HEK293 (cell line): Measurements from ENCODE around the gene AP1S1.

Experiments
- CTCF ChIA-PET: fragments of 350-600 bp; formaldehyde crosslinking; extraction: SDS; loops from one replicate; lab custom pipeline; 2021; ENCODE audit warnings: antibody characterized with exemption; lab: Yijun Ruan, JAX
- POLR2A ChIA-PET: fragments of 300-600 bp; formaldehyde crosslinking; extraction: SDS; loops from one replicate; lab custom pipeline; 2020; ENCODE audit warnings: antibody characterized with exemption, inconsistent platforms; lab: Yijun Ruan, JAX
- H3K27ac ChIP-seq: fragments of 200-500 bp; sonication (Bioruptor generic); 2 replicates; pipeline ENCODE4 v1.5.1; 2014; ENCODE audit warnings: low read depth, low read length, control low read depth, inconsistent platforms; ENCODE audit errors: extremely low read depth
- H3K36me3 ChIP-seq, 2 experiments: fragments of 200-500 bp in 1 of 2; sonication (Bioruptor generic) in 1 of 2; 1 replicate in 1 of 2; 2 replicates in 1 of 2; pipeline ENCODE4 v1.5.1; 2014 to 2017; ENCODE audit warnings: inconsistent platforms in 2 of 2, low read length in 2 of 2; ENCODE audit not compliant: control insufficient read depth in 2 of 2, insufficient read depth in 1 of 2
- H3K4me1 ChIP-seq: fragments of 200-500 bp; sonication (Bioruptor generic); 2 replicates; pipeline ENCODE4 v1.5.1; 2014; ENCODE audit warnings: mild to moderate bottlenecking, low read length, inconsistent platforms; ENCODE audit not compliant: control insufficient read depth, insufficient read depth
- H3K4me3 ChIP-seq: 2 replicates; pipeline ENCODE4 v1.5.1; 2011; ENCODE audit warnings: low read depth, mild to moderate bottlenecking, control low read depth, low read length, moderate library complexity
- H3K9me3 ChIP-seq: fragments of 200-500 bp; sonication (Bioruptor generic); 2 replicates; pipeline ENCODE4 v1.5.1; 2014; ENCODE audit warnings: low read depth, low read length, inconsistent platforms; ENCODE audit not compliant: control insufficient read depth, insufficient read depth
- HOXD13 ChIP-seq: sonication (generic); formaldehyde crosslinking; IDR thresholded peaks from 2 replicates; pipeline ENCODE4 v1.8.0; 2022; ENCODE audit warnings: missing genetic modification reagents, borderline replicate concordance
- KLF17 ChIP-seq: fragments of 450-650 bp; formaldehyde crosslinking; IDR thresholded peaks from 2 replicates; pipeline ENCODE4 v1.5.1; 2016; ENCODE audit warnings: missing biosample characterization, missing genetic modification characterization
- PRDM1 ChIP-seq: fragments of 450-650 bp; formaldehyde crosslinking; IDR thresholded peaks from 2 replicates; pipeline ENCODE4; 2016; ENCODE audit warnings: missing biosample characterization, missing genetic modification characterization
- PRDM10 ChIP-seq: fragments of 450-650 bp; formaldehyde crosslinking; IDR thresholded peaks from 2 replicates; pipeline ENCODE4 v1.5.1; 2016; ENCODE audit warnings: missing biosample characterization, missing genetic modification characterization
- SCRT1 ChIP-seq: fragments of 450-650 bp; formaldehyde crosslinking; IDR thresholded peaks from 2 replicates; pipeline ENCODE4 v1.5.1; 2016; ENCODE audit warnings: missing biosample characterization, missing genetic modification characterization, borderline replicate concordance
- SCRT2 ChIP-seq: fragments of 450-650 bp; formaldehyde crosslinking; IDR thresholded peaks from 2 replicates; pipeline ENCODE4 v1.5.1; 2016; ENCODE audit warnings: missing biosample characterization, missing genetic modification characterization
- TCF7L2 ChIP-seq: IDR thresholded peaks from 2 replicates; pipeline ENCODE4 v1.6.1; 2011; ENCODE audit warnings: low read depth, mild to moderate bottlenecking, inconsistent platforms, low read length, moderate library complexity, borderline replicate concordance
- YY1 ChIP-seq: fragments of 450-650 bp; formaldehyde crosslinking; IDR thresholded peaks from 2 replicates; pipeline ENCODE4 v1.5.1; 2018; ENCODE audit warnings: missing biosample characterization, missing genetic modification characterization
- ZNF10 ChIP-seq: fragments of 450-650 bp; formaldehyde crosslinking; IDR thresholded peaks from 2 replicates; pipeline ENCODE4 v1.5.1; 2017; ENCODE audit warnings: missing biosample characterization, missing genetic modification characterization
- ZNF146 ChIP-seq: fragments of 450-650 bp; formaldehyde crosslinking; IDR thresholded peaks from 2 replicates; pipeline ENCODE4 v1.5.1; 2016; ENCODE audit warnings: missing biosample characterization, missing genetic modification characterization
- ZNF211 ChIP-seq: fragments of 450-650 bp; formaldehyde crosslinking; IDR thresholded peaks from 2 replicates; pipeline ENCODE4 v1.5.1; 2016; ENCODE audit warnings: low read depth, missing biosample characterization, missing genetic modification characterization
- ZNF362 ChIP-seq: fragments of 450-650 bp; formaldehyde crosslinking; IDR thresholded peaks from 2 replicates; pipeline ENCODE4 v1.5.1; 2016; ENCODE audit warnings: missing biosample characterization, missing genetic modification characterization
- ZNF521 ChIP-seq: fragments of 450-650 bp; formaldehyde crosslinking; IDR thresholded peaks from 2 replicates; pipeline ENCODE4 v1.5.1; 2017; ENCODE audit warnings: missing biosample characterization, mild to moderate bottlenecking, missing genetic modification characterization
- ZNF571 ChIP-seq: fragments of 450-650 bp; formaldehyde crosslinking; IDR thresholded peaks from 2 replicates; pipeline ENCODE4 v1.5.0; 2017; ENCODE audit warnings: missing biosample characterization, missing genetic modification characterization
- ZNF747 ChIP-seq: fragments of 450-650 bp; formaldehyde crosslinking; IDR thresholded peaks from 2 replicates; pipeline ENCODE4 v1.5.1; 2016; ENCODE audit warnings: missing biosample characterization, missing genetic modification characterization
- ZNF76 ChIP-seq: fragments of 450-650 bp; formaldehyde crosslinking; IDR thresholded peaks from 2 replicates; pipeline ENCODE4; 2016; ENCODE audit warnings: low read depth, missing biosample characterization, missing genetic modification characterization, borderline replicate concordance
- ZNF791 ChIP-seq: fragments of 450-650 bp; formaldehyde crosslinking; IDR thresholded peaks from 2 replicates; pipeline ENCODE4 v1.5.1; 2016; ENCODE audit warnings: missing biosample characterization, missing genetic modification characterization
- ZNF830 ChIP-seq: fragments of 450-650 bp; IDR thresholded peaks from 2 replicates; pipeline ENCODE4 v1.5.0; 2018; ENCODE audit warnings: missing biosample characterization, missing genetic modification characterization, low read depth, mild to moderate bottlenecking, moderate library complexity
- ZSCAN16 ChIP-seq: fragments of 450-650 bp; formaldehyde crosslinking; IDR thresholded peaks from 2 replicates; pipeline ENCODE4 v1.5.1; 2016; ENCODE audit warnings: missing biosample characterization, missing genetic modification characterization
- TF ChIP-seq, protein P1 (sequence below): fragments of 450-650 bp; formaldehyde crosslinking; IDR thresholded peaks from 2 replicates; pipeline ENCODE4 v1.5.1; 2016; ENCODE audit warnings: missing biosample characterization, missing genetic modification characterization
- TF ChIP-seq, protein P2 (sequence below): fragments of 450-650 bp; formaldehyde crosslinking; IDR thresholded peaks from 2 replicates; pipeline ENCODE4 v1.5.1; 2017; ENCODE audit warnings: missing biosample characterization, missing genetic modification characterization

AP1S1 gene

DNA sequence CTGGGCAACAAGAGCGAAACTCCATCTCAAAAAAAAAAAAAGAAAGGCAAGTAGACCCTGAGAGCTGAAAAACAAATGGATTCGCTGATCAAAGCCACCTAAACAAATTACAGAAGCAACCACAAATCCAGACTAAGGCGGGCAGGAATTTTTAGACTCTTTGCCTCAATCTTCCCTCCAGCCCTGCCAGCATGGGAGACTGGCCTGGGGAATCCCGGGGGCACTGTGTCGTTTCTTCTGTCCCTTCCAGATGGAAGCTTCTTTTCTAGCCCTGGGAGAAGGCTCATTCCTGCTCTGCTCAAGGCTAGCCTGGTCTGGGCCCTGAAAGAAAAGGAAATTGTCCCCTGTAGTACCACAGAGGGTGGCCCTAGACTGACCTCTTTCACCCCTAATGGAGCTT lies 43.0 kb upstream of the AP1S1 start:
- H3K4me3 ChIP-seq = no peak overlapping the region
- no peaks in the 10 kb centered on the region for H3K9me3 ChIP-seq
- no peak for TF ChIP-seq TCF7L2
- no peak for TF ChIP-seq YY1 (tag by site-specific recombination)
- no peak for TF ChIP-seq ZSCAN16
- TF ChIP-seq, protein P1, sequence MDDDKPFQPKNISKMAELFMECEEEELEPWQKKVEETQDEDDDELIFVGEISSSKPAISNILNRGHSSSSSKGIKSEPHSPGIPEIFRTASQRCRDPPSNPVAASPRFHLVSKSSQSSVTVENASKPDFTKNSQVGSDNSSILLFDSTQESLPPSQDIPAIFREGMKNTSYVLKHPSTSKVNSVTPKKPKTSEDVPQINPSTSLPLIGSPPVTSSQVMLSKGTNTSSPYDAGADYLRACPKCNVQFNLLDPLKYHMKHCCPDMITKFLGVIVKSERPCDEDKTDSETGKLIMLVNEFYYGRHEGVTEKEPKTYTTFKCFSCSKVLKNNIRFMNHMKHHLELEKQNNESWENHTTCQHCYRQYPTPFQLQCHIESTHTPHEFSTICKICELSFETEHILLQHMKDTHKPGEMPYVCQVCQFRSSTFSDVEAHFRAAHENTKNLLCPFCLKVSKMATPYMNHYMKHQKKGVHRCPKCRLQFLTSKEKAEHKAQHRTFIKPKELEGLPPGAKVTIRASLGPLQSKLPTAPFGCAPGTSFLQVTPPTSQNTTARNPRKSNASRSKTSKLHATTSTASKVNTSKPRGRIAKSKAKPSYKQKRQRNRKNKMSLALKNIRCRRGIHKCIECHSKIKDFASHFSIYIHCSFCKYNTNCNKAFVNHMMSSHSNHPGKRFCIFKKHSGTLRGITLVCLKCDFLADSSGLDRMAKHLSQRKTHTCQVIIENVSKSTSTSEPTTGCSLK = no peak
- no peak for TF ChIP-seq SCRT1 (tag by site-specific recombination)
- TF ChIP-seq, protein P2, sequence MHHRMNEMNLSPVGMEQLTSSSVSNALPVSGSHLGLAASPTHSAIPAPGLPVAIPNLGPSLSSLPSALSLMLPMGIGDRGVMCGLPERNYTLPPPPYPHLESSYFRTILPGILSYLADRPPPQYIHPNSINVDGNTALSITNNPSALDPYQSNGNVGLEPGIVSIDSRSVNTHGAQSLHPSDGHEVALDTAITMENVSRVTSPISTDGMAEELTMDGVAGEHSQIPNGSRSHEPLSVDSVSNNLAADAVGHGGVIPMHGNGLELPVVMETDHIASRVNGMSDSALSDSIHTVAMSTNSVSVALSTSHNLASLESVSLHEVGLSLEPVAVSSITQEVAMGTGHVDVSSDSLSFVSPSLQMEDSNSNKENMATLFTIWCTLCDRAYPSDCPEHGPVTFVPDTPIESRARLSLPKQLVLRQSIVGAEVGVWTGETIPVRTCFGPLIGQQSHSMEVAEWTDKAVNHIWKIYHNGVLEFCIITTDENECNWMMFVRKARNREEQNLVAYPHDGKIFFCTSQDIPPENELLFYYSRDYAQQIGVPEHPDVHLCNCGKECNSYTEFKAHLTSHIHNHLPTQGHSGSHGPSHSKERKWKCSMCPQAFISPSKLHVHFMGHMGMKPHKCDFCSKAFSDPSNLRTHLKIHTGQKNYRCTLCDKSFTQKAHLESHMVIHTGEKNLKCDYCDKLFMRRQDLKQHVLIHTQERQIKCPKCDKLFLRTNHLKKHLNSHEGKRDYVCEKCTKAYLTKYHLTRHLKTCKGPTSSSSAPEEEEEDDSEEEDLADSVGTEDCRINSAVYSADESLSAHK (tag by site-specific recombination) = no peak
- TF ChIP-seq KLF17 (tag by site-specific recombination) = no peak
- no peak for TF ChIP-seq ZNF521 (tag by site-specific recombination)
- TF ChIP-seq ZNF76 (tag by site-specific recombination) = no peak
- no peak for TF ChIP-seq ZNF747 (tag by site-specific recombination)
- no peak for TF ChIP-seq ZNF10 (tag by site-specific recombination)
- TF ChIP-seq ZNF362 = no peak
- no peak for TF ChIP-seq ZNF571 (tag by site-specific recombination)
- no peak for TF ChIP-seq ZNF211 (tag by site-specific recombination)
- TF ChIP-seq ZNF146 (tag by site-specific recombination) = no peak
- TF ChIP-seq ZNF791 (tag by site-specific recombination) = no peak
- no peak for TF ChIP-seq PRDM1
- H3K36me3 ChIP-seq = no peaks in the 10 kb centered on the region
- POLR2A ChIA-PET = no interaction called here
- no peak overlapping the region for H3K27ac ChIP-seq
- H3K4me1 ChIP-seq = no peaks in the 10 kb centered on the region
- CTCF ChIA-PET = interaction anchor here (0.6 kb wide), 2 partner anchors 12 to 103 kb away, joined by 3 read pairs; no protein-coding TSS in a partner anchor

GRCh38 chr7:101112233-101112632 lies 42.0 kb upstream of the AP1S1 start:
- POLR2A ChIA-PET = interaction anchor here (0.5 to 1.6 kb wide), 2 partner anchors 10 to 11 kb away, joined by 6 to 9 read pairs; no protein-coding TSS in a partner anchor
- H3K9me3 ChIP-seq = no peaks in the 10 kb centered on the region
- no peaks in the 10 kb centered on the region for H3K36me3 ChIP-seq
- H3K27ac ChIP-seq = no peak overlapping the region
- TF ChIP-seq PRDM10 (peak; percentile 29; the same call in 1 of the 2 replicates), SCRT2 (tag by site-specific recombination) (no peak), ZNF830 (tag by site-specific recombination) (no peak), HOXD13 (CRISPR knock-in tag) (no peak)
- no peak overlapping the region for H3K4me3 ChIP-seq
- CTCF ChIA-PET = no interaction called here
- H3K4me1 ChIP-seq = no peaks in the 10 kb centered on the region
